ENCODE results near the gene LTC4S.

DNA sequence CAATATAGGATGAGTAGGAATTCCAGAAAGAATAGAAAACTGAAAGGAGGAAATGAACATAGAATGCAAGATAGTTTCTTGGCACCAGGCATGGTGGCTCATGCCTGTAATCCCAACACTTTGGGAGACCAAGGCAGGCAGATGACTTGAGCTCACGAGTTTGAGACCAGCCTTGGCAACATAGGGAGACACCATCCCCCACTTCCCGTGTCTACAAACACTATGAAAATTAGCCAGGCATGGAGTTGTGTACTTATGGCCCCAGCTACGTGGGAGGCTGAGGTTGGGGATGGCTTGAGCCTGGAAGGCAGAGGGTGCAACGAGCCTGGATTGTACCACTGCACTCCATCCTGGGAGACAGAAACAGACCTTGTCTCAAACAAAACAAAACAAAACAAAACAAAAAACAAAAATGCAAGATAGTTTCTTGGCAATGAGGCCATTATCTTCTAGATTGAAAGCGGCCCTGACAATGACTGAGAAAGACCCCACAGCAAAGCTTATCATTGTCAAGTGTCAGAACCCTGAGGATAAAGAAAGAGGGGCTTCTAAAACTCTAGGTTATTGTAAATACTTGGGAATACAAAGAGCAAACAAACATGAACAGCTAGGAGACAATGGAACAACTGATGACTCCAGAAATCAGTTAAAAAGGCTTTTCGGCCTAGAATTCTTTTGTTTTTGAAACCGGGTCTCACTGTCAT is 36.1 kb downstream of the LTC4S start:
- TF ChIP-seq, protein P1, sequence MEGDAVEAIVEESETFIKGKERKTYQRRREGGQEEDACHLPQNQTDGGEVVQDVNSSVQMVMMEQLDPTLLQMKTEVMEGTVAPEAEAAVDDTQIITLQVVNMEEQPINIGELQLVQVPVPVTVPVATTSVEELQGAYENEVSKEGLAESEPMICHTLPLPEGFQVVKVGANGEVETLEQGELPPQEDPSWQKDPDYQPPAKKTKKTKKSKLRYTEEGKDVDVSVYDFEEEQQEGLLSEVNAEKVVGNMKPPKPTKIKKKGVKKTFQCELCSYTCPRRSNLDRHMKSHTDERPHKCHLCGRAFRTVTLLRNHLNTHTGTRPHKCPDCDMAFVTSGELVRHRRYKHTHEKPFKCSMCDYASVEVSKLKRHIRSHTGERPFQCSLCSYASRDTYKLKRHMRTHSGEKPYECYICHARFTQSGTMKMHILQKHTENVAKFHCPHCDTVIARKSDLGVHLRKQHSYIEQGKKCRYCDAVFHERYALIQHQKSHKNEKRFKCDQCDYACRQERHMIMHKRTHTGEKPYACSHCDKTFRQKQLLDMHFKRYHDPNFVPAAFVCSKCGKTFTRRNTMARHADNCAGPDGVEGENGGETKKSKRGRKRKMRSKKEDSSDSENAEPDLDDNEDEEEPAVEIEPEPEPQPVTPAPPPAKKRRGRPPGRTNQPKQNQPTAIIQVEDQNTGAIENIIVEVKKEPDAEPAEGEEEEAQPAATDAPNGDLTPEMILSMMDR (IDR thresholded peaks at IDR 0.05): no peak
- TF ChIP-seq POLR2A (IDR thresholded peaks at IDR 0.05) (no peak), POLR2AphosphoS5 (IDR thresholded peaks at IDR 0.05) (peak in 1 of 3 donors; percentile 15)
